ENCODE data around the gene FLII.
A peak's percentile ranks its signal among the peaks of the same experiment; 100 is the strongest.
"Not testable (repeated sequence)": the region's sequence is repeated elsewhere in the genome, so short reads cannot be mapped to it uniquely, and the experiment has no call there.

Gene FLII

DNA sequence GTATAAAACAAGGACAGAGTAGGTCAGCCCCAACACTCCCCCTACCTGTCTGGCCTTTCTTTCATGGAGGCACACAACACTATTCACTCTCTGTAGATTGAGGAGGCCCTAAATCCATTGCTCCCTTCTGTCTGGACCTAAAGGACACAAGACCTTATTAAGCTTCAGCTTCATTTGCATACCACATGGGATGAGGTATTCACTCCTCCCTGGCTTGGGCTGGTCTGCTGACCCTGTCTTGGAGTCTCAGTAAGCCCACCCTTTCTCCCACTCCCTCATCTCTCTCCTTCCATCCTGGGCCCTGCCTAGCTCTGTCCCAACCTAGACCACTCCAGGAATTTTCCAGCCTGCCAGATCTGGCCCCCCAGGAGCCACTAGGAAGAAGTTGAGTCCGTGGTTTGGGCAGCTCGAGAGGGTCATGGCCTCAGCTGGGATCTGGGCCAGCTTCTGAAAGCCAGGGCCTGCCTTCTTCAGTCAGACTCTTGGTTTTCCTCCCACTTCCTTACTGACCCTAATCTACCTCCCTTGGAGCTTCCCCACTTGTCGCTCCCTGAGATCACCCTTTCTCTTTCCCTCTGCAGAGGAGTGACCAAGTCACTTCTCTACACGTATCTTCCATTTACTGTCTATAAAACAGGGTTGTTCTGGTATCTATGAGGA lies 39.7 kb downstream of the FLII start:
- H3K27ac ChIP-seq (replicated peaks), result no peak overlapping the region
- no peak overlapping the region for H3K4me3 ChIP-seq (replicated peaks; ENCODE audit: insufficient read depth, low read length)
- H3K27me3 ChIP-seq (ENCODE audit: insufficient read depth, poor library complexity, severe bottlenecking), result no peaks in the 10 kb centered on the region
- no peak for DNase-seq (ENCODE audit: low read depth in 1 of 2, low spot score in 1 of 2)
- TF ChIP-seq, protein P1, sequence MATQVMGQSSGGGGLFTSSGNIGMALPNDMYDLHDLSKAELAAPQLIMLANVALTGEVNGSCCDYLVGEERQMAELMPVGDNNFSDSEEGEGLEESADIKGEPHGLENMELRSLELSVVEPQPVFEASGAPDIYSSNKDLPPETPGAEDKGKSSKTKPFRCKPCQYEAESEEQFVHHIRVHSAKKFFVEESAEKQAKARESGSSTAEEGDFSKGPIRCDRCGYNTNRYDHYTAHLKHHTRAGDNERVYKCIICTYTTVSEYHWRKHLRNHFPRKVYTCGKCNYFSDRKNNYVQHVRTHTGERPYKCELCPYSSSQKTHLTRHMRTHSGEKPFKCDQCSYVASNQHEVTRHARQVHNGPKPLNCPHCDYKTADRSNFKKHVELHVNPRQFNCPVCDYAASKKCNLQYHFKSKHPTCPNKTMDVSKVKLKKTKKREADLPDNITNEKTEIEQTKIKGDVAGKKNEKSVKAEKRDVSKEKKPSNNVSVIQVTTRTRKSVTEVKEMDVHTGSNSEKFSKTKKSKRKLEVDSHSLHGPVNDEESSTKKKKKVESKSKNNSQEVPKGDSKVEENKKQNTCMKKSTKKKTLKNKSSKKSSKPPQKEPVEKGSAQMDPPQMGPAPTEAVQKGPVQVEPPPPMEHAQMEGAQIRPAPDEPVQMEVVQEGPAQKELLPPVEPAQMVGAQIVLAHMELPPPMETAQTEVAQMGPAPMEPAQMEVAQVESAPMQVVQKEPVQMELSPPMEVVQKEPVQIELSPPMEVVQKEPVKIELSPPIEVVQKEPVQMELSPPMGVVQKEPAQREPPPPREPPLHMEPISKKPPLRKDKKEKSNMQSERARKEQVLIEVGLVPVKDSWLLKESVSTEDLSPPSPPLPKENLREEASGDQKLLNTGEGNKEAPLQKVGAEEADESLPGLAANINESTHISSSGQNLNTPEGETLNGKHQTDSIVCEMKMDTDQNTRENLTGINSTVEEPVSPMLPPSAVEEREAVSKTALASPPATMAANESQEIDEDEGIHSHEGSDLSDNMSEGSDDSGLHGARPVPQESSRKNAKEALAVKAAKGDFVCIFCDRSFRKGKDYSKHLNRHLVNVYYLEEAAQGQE (IDR thresholded peaks at IDR 0.05; ENCODE audit: insufficient replicate concordance, low read depth), result no peak
- TF ChIP-seq GABPA (IDR thresholded peaks at IDR 0.05; ENCODE audit: low read depth) (no peak), POLR2AphosphoS5 (IDR thresholded peaks at IDR 0.05; ENCODE audit: low read depth) (no peak), SPI1 (IDR thresholded peaks at IDR 0.05; ENCODE audit: borderline replicate concordance, low read depth) (no peak)
- TF ChIP-seq, protein P2, sequence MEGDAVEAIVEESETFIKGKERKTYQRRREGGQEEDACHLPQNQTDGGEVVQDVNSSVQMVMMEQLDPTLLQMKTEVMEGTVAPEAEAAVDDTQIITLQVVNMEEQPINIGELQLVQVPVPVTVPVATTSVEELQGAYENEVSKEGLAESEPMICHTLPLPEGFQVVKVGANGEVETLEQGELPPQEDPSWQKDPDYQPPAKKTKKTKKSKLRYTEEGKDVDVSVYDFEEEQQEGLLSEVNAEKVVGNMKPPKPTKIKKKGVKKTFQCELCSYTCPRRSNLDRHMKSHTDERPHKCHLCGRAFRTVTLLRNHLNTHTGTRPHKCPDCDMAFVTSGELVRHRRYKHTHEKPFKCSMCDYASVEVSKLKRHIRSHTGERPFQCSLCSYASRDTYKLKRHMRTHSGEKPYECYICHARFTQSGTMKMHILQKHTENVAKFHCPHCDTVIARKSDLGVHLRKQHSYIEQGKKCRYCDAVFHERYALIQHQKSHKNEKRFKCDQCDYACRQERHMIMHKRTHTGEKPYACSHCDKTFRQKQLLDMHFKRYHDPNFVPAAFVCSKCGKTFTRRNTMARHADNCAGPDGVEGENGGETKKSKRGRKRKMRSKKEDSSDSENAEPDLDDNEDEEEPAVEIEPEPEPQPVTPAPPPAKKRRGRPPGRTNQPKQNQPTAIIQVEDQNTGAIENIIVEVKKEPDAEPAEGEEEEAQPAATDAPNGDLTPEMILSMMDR (IDR thresholded peaks at IDR 0.05; ENCODE audit: insufficient read depth, low read length), result no peak

DNA sequence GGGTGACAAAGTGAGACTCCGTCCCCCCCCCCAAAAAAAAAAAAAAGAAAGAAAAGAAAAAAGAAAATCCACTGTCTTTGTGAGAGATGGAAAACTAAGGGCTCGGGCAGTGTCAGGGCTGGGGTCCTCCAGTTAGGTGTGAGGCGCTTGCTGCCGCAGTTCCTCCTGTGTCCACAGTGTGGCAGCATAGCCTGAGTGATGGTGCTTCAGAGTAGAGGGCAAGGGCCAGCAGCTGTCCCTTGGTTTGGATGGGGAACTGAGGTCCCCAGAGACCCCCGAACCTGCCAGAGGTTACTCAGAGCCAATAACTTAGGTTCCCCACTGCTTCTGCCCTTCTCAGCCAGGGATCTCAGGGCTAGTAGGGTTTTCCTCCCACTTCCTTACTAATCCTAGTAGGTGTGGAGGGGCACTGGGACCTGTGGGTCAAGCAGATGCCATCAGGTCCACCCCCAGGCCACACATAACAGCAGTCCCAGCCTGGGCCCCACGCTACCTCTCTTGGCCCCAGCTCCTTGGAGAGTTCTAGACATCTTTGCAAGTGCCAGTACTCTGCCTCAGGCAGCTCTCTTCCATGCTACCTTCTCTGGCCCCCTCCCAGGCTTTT lies 41.0 kb downstream of the FLII start:
- Histone ChIP-seq H3K27me3 (ENCODE audit: insufficient read depth, poor library complexity, severe bottlenecking) (no peaks in the 10 kb centered on the region), H3K4me3 (replicated peaks; ENCODE audit: insufficient read depth, low read length) (no peak overlapping the region), H3K27ac (replicated peaks) (no peak overlapping the region)
- DNase-seq (ENCODE audit: low read depth in 1 of 2, low spot score in 1 of 2), result peak; percentile 14 to 32
- TF ChIP-seq, protein P2 (IDR thresholded peaks at IDR 0.05; ENCODE audit: insufficient read depth, low read length), result peak; percentile 83
- no peak for TF ChIP-seq POLR2AphosphoS5 (IDR thresholded peaks at IDR 0.05; ENCODE audit: low read depth)

DNA sequence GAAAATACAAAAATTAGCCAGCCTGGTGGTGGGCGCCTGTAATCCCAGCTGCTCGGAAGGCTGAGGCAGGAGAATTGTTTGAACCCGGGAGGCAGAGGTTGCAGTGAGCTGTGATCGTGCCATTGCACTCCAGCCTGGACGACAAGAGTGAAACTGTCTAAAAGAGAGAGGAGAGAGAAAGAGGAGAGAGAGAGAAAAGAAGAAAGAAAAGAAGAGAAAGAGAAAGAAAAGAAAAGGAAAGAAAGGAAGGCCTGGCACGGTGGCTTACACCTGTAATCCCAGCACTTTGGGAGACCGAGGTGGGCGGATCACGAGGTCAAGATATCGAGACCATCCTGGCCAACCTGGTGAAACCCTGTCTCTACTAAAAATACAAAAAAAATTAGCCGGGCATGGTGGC lies 41.6 kb downstream of the FLII start:
- not testable (repeated sequence) for H3K27ac ChIP-seq (replicated peaks); DNase-seq (ENCODE audit: low read depth in 1 of 2, low spot score in 1 of 2); H3K27me3 ChIP-seq (ENCODE audit: insufficient read depth, poor library complexity, severe bottlenecking); H3K4me3 ChIP-seq (replicated peaks; ENCODE audit: insufficient read depth, low read length)

DNA sequence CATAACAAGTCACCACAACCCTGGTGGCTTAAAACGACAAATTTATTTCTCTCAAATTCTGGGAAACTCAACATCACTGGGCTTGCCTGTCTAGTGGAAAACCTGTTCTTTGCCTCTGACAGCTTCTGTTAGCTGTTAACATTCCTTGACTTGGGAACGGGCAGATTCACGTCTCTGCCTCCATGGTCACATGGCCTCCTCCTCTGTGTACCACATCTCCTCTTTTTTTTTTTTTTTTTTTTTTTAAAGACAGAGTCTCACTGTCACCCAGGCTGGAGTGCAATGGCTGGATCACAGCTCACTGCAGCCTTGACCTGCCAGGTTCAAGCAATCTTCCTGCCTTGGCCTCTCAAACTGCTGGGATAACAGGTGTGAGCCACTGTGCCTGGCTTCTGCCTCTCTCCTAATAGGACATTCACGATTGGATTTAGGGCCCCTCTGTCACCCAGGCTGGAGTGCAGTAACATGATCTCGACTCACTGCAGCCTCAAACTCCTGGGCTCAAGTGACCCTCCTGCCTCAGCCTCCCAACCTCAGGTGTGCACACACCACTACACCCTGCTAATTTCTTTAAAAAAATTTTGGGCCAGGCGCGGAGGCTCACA lies 44.8 kb downstream of the FLII start:
- H3K4me3 ChIP-seq (replicated peaks; ENCODE audit: insufficient read depth, low read length), result no peak overlapping the region
- H3K27ac ChIP-seq (replicated peaks), result no peak overlapping the region
- no peak for DNase-seq (ENCODE audit: low read depth in 1 of 2, low spot score in 1 of 2)
- TF ChIP-seq, protein P2 (IDR thresholded peaks at IDR 0.05; ENCODE audit: insufficient read depth, low read length), result no peak
- TF ChIP-seq GABPA (IDR thresholded peaks at IDR 0.05; ENCODE audit: low read depth), result no peak
- TF ChIP-seq, protein P1 (IDR thresholded peaks at IDR 0.05; ENCODE audit: insufficient replicate concordance, low read depth), result no peak
- TF ChIP-seq POLR2AphosphoS5 (IDR thresholded peaks at IDR 0.05; ENCODE audit: low read depth), result no peak
- no peak for TF ChIP-seq SPI1 (IDR thresholded peaks at IDR 0.05; ENCODE audit: borderline replicate concordance, low read depth)
- H3K27me3 ChIP-seq (ENCODE audit: insufficient read depth, poor library complexity, severe bottlenecking), result no peaks in the 10 kb centered on the region

All from HL-60 (cell line).